OCI-LY7 (cell line): ENCODE measurements around the gene ANKRD27. TPM values are rescaled to one million over a fixed set of nuclear protein-coding genes. Genes with fewer than 3 reads are reported as not detected.
"Not testable (repeated sequence)": the region's sequence is repeated elsewhere in the genome, so short reads cannot be mapped to it uniquely, and the experiment has no call there.

Experiments used
- BruUV-seq: library from RNA; stranded (reverse); fragments of 400-500 nt; replicated peaks from 2 replicates; lab custom pipeline; 2021; lab: Mats Ljungman, UMichigan
- CTCF ChIA-PET: fragments of 300-600 bp; sonication (Branson Sonifier 250); formaldehyde crosslinking; loops from one replicate; lab custom pipeline; 2022; ENCODE audit warnings: antibody characterized with exemption; ENCODE audit not compliant: unreplicated experiment; lab: Charles Lee
- POLR2A ChIA-PET: fragments of 300-600 bp; sonication (Branson Sonifier 250); formaldehyde crosslinking; loops from one replicate; lab custom pipeline; 2022; ENCODE audit warnings: antibody characterized with exemption; lab: Charles Lee
- DNase-seq: peaks from one replicate; pipeline ENCODE4 v3.0.0-alpha.2; 2015; ENCODE audit warnings: low spot score
- H2AFZ ChIP-seq: fragments of 200-600 bp; sonication (generic), shearing (Covaris generic); 2 replicates; pipeline ENCODE4 v1.6.1; 2014; ENCODE audit warnings: mild to moderate bottlenecking, antibody characterized with exemption, low read length, moderate library complexity
- H3K27ac ChIP-seq: fragments of 200-600 bp; sonication (generic); 2 replicates; pipeline ENCODE4 v1.5.1; 2014; ENCODE audit warnings: mixed run types, low read depth, mild to moderate bottlenecking, moderate library complexity, low read length, inconsistent platforms; ENCODE audit not compliant: poor library complexity, severe bottlenecking
- H3K36me3 ChIP-seq: fragments of 200-600 bp; sonication (generic); 2 replicates; pipeline ENCODE4 v1.6.1; 2014; ENCODE audit warnings: mild to moderate bottlenecking, antibody characterized with exemption, low read length, moderate library complexity, mixed read lengths; ENCODE audit not compliant: insufficient read depth
- H3K4me1 ChIP-seq: fragments of 200-600 bp; sonication (generic); 2 replicates; pipeline ENCODE4 v1.5.1; 2014; ENCODE audit warnings: mild to moderate bottlenecking, low read length; ENCODE audit not compliant: insufficient read depth, poor library complexity, severe bottlenecking
- H3K4me2 ChIP-seq: fragments of 200-600 bp; sonication (generic); 2 replicates; pipeline ENCODE4 v1.6.1; 2014; ENCODE audit warnings: mild to moderate bottlenecking, low read length
- H3K4me3 ChIP-seq: fragments of 200-600 bp; sonication (generic); 2 replicates; pipeline ENCODE4 v1.5.1; 2014; ENCODE audit warnings: mild to moderate bottlenecking, low read depth, low read length; ENCODE audit not compliant: poor library complexity, severe bottlenecking
- H3K79me2 ChIP-seq: fragments of 200-600 bp; sonication (generic); 2 replicates; pipeline ENCODE4 v1.6.1; 2016; ENCODE audit warnings: low read depth, mild to moderate bottlenecking, low read length, moderate library complexity, mixed read lengths; ENCODE audit not compliant: insufficient read depth
- H3K9me2 ChIP-seq: fragments of 200-600 bp; sonication (generic); 2 replicates; pipeline ENCODE4 v1.6.1; 2016; ENCODE audit warnings: mild to moderate bottlenecking, low read length, mixed read lengths; ENCODE audit not compliant: insufficient read depth
- H3K9me3 ChIP-seq: fragments of 200-600 bp; sonication (generic); 2 replicates; pipeline ENCODE4 v1.6.1; 2014; ENCODE audit warnings: mild to moderate bottlenecking, mixed run types, low read length, mixed read lengths
- H4K20me1 ChIP-seq: fragments of 200-600 bp; sonication (generic); 2 replicates; pipeline ENCODE4 v1.6.1; 2014; ENCODE audit warnings: mild to moderate bottlenecking, antibody characterized with exemption, low read length, moderate library complexity, mixed read lengths; ENCODE audit not compliant: insufficient read depth
- EZH2phosphoT487 ChIP-seq: fragments of 200-600 bp; sonication (generic); IDR thresholded peaks from 2 replicates; pipeline ENCODE4 v1.6.1; 2018; ENCODE audit warnings: low read depth, borderline replicate concordance, mild to moderate bottlenecking, mixed run types, antibody characterized with exemption, low read length, moderate library complexity, mixed read lengths
- intact Hi-C: fragments of 100-400 bp; cut with micrococcal nuclease; formaldehyde crosslinking; loops from one replicate; pipeline ENCODE4 v1.10.0; 2022; ENCODE audit not compliant: unreplicated experiment
- total RNA-seq, 2 experiments: library from RNA; depleted of rRNA in 1 of 2; stranded (reverse); fragments of >200 nt in 1 of 2; shearing (Covaris generic) in 1 of 2; gene quantifications; 2 replicates each; pipeline ENCODE4 v1.2.3, GENCODE V29; 2014 to 2022
- TF ChIP-seq, protein P1 (sequence below): fragments of 200-600 bp; sonication (generic); conservative IDR thresholded peaks from 2 replicates; pipeline ENCODE4 v1.5.1; 2014; ENCODE audit warnings: mild to moderate bottlenecking, antibody characterized with exemption, low read length, moderate library complexity, mixed read lengths

Gene ANKRD27
- total RNA-seq, 2 experiments from 2014 or later = 43.0 to 58.5 TPM

DNA sequence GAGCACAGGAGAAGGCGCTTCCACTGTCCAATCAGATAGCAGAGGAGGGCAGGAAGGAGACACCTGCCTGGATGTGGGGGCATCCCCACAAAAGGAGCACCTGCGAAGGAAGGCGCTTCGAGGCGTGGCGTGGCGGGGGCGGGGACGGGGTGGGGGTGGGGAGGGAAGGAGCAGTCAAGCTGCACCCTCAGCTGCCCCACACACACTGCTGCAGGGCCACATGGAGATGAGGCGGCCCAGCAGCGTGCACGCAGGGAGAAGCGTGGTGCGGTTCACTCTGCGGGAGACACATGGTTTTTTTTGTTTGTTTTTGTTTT is 21.4 kb downstream of the ANKRD27 start:
- H3K4me1 ChIP-seq = no peaks in the 10 kb centered on the region
- no TSS peak for BruUV-seq
- H2AFZ ChIP-seq = no peak overlapping the region
- TF ChIP-seq, protein P1, sequence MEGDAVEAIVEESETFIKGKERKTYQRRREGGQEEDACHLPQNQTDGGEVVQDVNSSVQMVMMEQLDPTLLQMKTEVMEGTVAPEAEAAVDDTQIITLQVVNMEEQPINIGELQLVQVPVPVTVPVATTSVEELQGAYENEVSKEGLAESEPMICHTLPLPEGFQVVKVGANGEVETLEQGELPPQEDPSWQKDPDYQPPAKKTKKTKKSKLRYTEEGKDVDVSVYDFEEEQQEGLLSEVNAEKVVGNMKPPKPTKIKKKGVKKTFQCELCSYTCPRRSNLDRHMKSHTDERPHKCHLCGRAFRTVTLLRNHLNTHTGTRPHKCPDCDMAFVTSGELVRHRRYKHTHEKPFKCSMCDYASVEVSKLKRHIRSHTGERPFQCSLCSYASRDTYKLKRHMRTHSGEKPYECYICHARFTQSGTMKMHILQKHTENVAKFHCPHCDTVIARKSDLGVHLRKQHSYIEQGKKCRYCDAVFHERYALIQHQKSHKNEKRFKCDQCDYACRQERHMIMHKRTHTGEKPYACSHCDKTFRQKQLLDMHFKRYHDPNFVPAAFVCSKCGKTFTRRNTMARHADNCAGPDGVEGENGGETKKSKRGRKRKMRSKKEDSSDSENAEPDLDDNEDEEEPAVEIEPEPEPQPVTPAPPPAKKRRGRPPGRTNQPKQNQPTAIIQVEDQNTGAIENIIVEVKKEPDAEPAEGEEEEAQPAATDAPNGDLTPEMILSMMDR = no peak
- no peak for TF ChIP-seq EZH2phosphoT487
- H3K4me3 ChIP-seq = no peak overlapping the region
- H3K9me3 ChIP-seq = no peaks in the 10 kb centered on the region
- H3K79me2 ChIP-seq = no peaks in the 10 kb centered on the region
- intact Hi-C loops = no loop called here
- no peaks in the 10 kb centered on the region for H4K20me1 ChIP-seq
- H3K36me3 ChIP-seq = peaks cover 51% of the 10 kb centered on the region
- no peak overlapping the region for H3K4me2 ChIP-seq
- no peak overlapping the region for H3K27ac ChIP-seq
- POLR2A ChIA-PET = no interaction called here
- no peaks in the 10 kb centered on the region for H3K9me2 ChIP-seq
- no peak for DNase-seq
- CTCF ChIA-PET = no interaction called here

DNA sequence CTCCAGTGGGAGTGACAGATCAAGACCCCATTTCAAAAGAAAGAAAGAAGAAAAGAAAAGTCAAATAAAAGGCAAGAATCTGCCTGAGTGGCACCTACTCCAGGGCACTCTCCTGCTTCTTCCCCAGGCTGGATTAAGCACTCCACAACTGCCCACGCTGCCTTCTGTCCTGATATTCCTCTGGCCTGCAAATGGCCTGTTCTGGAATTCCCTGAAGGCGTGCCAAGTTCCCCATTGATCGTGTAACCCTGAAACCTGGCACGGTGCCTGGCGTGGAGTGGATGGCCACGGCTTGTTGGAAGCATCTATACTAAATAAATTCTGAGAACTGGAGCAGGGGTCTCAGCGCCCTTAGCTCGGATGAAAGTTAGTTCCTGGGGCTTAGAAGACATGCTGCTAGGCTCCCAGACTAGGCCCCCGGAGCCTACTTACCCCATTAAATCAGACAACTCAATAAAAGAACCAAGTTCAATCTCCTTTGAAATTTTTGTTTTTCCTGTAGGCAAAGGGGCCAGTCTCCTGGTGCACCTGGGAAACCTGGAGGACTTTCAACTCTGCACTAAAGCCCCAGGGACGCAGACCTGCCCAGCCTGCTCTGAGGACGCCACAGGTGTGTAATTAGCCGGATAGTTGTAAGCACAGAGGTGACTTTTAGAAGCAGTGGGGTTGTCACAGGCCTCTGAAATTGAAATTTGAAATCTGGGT is 21.9 kb downstream of the ANKRD27 start:
- H3K36me3 ChIP-seq = peaks cover 50% of the 10 kb centered on the region
- H2AFZ ChIP-seq = no peak overlapping the region
- H4K20me1 ChIP-seq = no peaks in the 10 kb centered on the region
- H3K79me2 ChIP-seq = no peaks in the 10 kb centered on the region
- no peaks in the 10 kb centered on the region for H3K4me1 ChIP-seq
- POLR2A ChIA-PET = no interaction called here
- intact Hi-C loops = no loop called here
- TF ChIP-seq EZH2phosphoT487 = no peak
- TF ChIP-seq, protein P1 = no peak
- H3K9me3 ChIP-seq = no peaks in the 10 kb centered on the region
- no TSS peak for BruUV-seq
- H3K27ac ChIP-seq = no peak overlapping the region
- CTCF ChIA-PET = no interaction called here
- no peak for DNase-seq
- H3K9me2 ChIP-seq = no peaks in the 10 kb centered on the region
- H3K4me3 ChIP-seq = no peak overlapping the region
- no peak overlapping the region for H3K4me2 ChIP-seq

DNA sequence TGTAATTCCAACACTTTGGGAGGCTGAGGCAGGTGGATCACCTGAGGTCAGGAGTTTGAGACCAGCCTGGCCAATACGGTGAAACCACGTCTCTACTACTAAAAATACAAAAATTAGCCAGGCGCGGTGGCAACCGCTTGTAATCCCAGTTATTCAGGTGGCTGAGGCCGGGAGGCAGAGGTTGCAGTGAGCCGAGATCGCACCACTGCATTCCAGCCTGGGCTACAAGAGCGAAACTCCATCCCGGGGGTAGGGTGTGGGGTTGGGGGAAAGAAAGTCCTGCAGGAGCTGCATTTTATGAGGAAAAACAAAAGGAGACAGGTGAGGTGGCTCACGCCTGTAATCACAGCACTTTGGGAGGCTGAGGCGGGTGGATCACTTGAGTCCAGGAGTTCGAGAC is 22.6 kb downstream of the ANKRD27 start:
- H3K79me2 ChIP-seq, H3K9me3 ChIP-seq, H3K4me1 ChIP-seq, H3K4me2 ChIP-seq, H3K9me2 ChIP-seq, DNase-seq, H3K4me3 ChIP-seq, BruUV-seq, CTCF ChIA-PET, intact Hi-C loops, H4K20me1 ChIP-seq, H3K27ac ChIP-seq, H2AFZ ChIP-seq: not testable (repeated sequence)
- POLR2A ChIA-PET = interaction anchor here (0.5 kb wide), 1 partner anchor 424 kb away, joined by 4 read pairs; no protein-coding TSS in a partner anchor
- peaks cover 56% of the 10 kb centered on the region for H3K36me3 ChIP-seq
